ENCODE results near the gene KBTBD12.

DNA sequence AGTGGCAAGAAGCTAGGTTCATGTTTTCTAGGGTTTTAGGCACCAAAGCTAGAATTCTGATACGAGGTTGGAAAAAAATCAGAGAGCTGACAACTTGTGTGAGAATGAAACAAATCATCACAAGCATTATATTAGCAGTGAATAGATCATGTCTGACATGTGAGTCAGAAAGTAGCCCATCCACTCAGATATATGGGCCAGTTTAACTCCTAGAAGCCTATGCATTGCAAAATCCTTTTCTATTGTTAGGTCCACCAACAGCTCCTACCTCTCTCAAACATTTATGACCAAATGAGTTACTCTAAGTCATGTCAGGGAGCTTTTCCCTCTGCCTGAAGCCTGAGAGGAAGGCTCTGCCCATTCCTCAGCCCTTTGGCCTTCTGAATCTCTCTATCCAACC, 44.0 kb downstream of the KBTBD12 start:
- TF ChIP-seq RXRA (IDR thresholded peaks at IDR 0.05) (no peak), GABPA (IDR thresholded peaks at IDR 0.05 in 1 of 2, conservative IDR thresholded peaks at IDR 0.05 in 1 of 2) (no peak), HNF4G (IDR thresholded peaks at IDR 0.05) (no peak), SP1 (IDR thresholded peaks at IDR 0.05) (no peak), YY1 (IDR thresholded peaks at IDR 0.05) (no peak), TAF1 (conservative IDR thresholded peaks at IDR 0.05) (no peak), FOXA1 (IDR thresholded peaks at IDR 0.05) (no peak), JUND (IDR thresholded peaks at IDR 0.05) (no peak), RAD21 (IDR thresholded peaks at IDR 0.05) (no peak)
- TF ChIP-seq, protein P1, sequence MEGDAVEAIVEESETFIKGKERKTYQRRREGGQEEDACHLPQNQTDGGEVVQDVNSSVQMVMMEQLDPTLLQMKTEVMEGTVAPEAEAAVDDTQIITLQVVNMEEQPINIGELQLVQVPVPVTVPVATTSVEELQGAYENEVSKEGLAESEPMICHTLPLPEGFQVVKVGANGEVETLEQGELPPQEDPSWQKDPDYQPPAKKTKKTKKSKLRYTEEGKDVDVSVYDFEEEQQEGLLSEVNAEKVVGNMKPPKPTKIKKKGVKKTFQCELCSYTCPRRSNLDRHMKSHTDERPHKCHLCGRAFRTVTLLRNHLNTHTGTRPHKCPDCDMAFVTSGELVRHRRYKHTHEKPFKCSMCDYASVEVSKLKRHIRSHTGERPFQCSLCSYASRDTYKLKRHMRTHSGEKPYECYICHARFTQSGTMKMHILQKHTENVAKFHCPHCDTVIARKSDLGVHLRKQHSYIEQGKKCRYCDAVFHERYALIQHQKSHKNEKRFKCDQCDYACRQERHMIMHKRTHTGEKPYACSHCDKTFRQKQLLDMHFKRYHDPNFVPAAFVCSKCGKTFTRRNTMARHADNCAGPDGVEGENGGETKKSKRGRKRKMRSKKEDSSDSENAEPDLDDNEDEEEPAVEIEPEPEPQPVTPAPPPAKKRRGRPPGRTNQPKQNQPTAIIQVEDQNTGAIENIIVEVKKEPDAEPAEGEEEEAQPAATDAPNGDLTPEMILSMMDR (IDR thresholded peaks at IDR 0.05; ENCODE audit: low read depth, low read length, missing input control), result no peak
- TF ChIP-seq, protein P2, sequence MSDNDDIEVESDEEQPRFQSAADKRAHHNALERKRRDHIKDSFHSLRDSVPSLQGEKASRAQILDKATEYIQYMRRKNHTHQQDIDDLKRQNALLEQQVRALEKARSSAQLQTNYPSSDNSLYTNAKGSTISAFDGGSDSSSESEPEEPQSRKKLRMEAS (IDR thresholded peaks at IDR 0.05), result no peak
- TF ChIP-seq, protein P3, sequence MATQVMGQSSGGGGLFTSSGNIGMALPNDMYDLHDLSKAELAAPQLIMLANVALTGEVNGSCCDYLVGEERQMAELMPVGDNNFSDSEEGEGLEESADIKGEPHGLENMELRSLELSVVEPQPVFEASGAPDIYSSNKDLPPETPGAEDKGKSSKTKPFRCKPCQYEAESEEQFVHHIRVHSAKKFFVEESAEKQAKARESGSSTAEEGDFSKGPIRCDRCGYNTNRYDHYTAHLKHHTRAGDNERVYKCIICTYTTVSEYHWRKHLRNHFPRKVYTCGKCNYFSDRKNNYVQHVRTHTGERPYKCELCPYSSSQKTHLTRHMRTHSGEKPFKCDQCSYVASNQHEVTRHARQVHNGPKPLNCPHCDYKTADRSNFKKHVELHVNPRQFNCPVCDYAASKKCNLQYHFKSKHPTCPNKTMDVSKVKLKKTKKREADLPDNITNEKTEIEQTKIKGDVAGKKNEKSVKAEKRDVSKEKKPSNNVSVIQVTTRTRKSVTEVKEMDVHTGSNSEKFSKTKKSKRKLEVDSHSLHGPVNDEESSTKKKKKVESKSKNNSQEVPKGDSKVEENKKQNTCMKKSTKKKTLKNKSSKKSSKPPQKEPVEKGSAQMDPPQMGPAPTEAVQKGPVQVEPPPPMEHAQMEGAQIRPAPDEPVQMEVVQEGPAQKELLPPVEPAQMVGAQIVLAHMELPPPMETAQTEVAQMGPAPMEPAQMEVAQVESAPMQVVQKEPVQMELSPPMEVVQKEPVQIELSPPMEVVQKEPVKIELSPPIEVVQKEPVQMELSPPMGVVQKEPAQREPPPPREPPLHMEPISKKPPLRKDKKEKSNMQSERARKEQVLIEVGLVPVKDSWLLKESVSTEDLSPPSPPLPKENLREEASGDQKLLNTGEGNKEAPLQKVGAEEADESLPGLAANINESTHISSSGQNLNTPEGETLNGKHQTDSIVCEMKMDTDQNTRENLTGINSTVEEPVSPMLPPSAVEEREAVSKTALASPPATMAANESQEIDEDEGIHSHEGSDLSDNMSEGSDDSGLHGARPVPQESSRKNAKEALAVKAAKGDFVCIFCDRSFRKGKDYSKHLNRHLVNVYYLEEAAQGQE (IDR thresholded peaks at IDR 0.05), result no peak
- TF ChIP-seq, protein P4, sequence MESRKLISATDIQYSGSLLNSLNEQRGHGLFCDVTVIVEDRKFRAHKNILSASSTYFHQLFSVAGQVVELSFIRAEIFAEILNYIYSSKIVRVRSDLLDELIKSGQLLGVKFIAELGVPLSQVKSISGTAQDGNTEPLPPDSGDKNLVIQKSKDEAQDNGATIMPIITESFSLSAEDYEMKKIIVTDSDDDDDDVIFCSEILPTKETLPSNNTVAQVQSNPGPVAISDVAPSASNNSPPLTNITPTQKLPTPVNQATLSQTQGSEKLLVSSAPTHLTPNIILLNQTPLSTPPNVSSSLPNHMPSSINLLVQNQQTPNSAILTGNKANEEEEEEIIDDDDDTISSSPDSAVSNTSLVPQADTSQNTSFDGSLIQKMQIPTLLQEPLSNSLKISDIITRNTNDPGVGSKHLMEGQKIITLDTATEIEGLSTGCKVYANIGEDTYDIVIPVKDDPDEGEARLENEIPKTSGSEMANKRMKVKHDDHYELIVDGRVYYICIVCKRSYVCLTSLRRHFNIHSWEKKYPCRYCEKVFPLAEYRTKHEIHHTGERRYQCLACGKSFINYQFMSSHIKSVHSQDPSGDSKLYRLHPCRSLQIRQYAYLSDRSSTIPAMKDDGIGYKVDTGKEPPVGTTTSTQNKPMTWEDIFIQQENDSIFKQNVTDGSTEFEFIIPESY (IDR thresholded peaks at IDR 0.05), result no peak
- TF ChIP-seq, protein P5, sequence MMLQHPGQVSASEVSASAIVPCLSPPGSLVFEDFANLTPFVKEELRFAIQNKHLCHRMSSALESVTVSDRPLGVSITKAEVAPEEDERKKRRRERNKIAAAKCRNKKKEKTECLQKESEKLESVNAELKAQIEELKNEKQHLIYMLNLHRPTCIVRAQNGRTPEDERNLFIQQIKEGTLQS (IDR thresholded peaks at IDR 0.05), result no peak

All from liver (tissue), 3 donors.